ENCODE data around the gene PLXNA4.

GRCh38 chr7:132135746-132136385 is 440.4 kb downstream of the PLXNA4 start:
- no peak for TF ChIP-seq CTCF (IDR thresholded peaks at IDR 0.05 in 8 of 11, conservative IDR thresholded peaks at IDR 0.05 in 3 of 11)
- no peak for TF ChIP-seq POLR2A (IDR thresholded peaks at IDR 0.05)
